Ishikawa (cell line): ENCODE measurements around the gene MEIS1.

ENCODE experiments used
- CEBPB ChIP-seq: IDR thresholded peaks from 2 replicates; pipeline ENCODE4 v1.6.1; 2012
- CREB1 ChIP-seq: IDR thresholded peaks from 2 replicates; pipeline ENCODE4 v1.6.1; 2012; ENCODE audit warnings: low read depth
- EGR1 ChIP-seq: IDR thresholded peaks from 2 replicates; pipeline ENCODE4 v1.6.1; 2012
- EP300 ChIP-seq: IDR thresholded peaks from 2 replicates; pipeline ENCODE4 v1.6.1; 2012; ENCODE audit warnings: borderline replicate concordance
- FOXM1 ChIP-seq: IDR thresholded peaks from 2 replicates; pipeline ENCODE4 v1.6.1; 2012; ENCODE audit warnings: low read depth, borderline replicate concordance
- MAX ChIP-seq: IDR thresholded peaks from 2 replicates; pipeline ENCODE4 v1.6.1; 2012
- NFIC ChIP-seq: IDR thresholded peaks from 2 replicates; pipeline ENCODE4 v1.6.1; 2012
- RAD21 ChIP-seq: IDR thresholded peaks from 2 replicates; pipeline ENCODE4 v1.6.1; 2012; ENCODE audit warnings: low read depth
- REST ChIP-seq: IDR thresholded peaks from 2 replicates; pipeline ENCODE4 v1.6.1; 2012; ENCODE audit warnings: low read depth, mild to moderate bottlenecking
- TAF1 ChIP-seq: IDR thresholded peaks from 2 replicates; pipeline ENCODE4 v1.6.1; 2012; ENCODE audit warnings: low read depth, mild to moderate bottlenecking
- TCF12 ChIP-seq: IDR thresholded peaks from 2 replicates; pipeline ENCODE4 v1.6.1; 2012; ENCODE audit warnings: low read depth
- TEAD4 ChIP-seq: IDR thresholded peaks from 2 replicates; pipeline ENCODE4 v1.6.1; 2012
- YY1 ChIP-seq: IDR thresholded peaks from 2 replicates; pipeline ENCODE4 v1.6.1; 2012; ENCODE audit warnings: low read depth
- ZBTB7A ChIP-seq: IDR thresholded peaks from 2 replicates; pipeline ENCODE4 v1.6.1; 2012; ENCODE audit warnings: low read depth
- TF ChIP-seq, protein P1 (sequence below): IDR thresholded peaks from 2 replicates; pipeline ENCODE4 v1.6.1; 2012

MEIS1 gene

DNA sequence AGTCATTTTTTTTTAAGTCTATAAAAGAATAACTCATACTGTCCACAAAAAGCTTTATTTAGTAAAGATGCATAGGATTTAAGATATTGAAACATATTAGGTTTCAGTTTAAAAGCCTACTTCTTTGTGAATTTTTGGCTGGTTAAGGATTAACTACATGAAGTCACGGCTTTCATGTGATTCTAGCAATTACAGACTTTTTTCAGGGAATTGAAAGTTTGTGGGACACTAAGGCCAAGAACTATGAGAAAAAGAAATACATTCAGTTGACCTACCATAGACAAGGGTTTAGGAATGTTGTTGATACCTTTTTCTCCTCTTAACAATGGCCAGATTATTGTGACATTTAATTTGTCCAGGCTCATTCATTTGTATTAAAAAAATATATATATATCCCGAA lies 109.3 kb downstream of the MEIS1 start:
- TF ChIP-seq TCF12 (no peak), CEBPB (no peak), EP300 (no peak), MAX (no peak), EGR1 (no peak), REST (no peak), YY1 (no peak), CREB1 (no peak), TEAD4 (no peak), FOXM1 (no peak), ZBTB7A (no peak), TAF1 (no peak), RAD21 (no peak), NFIC (no peak)
- TF ChIP-seq, protein P1, sequence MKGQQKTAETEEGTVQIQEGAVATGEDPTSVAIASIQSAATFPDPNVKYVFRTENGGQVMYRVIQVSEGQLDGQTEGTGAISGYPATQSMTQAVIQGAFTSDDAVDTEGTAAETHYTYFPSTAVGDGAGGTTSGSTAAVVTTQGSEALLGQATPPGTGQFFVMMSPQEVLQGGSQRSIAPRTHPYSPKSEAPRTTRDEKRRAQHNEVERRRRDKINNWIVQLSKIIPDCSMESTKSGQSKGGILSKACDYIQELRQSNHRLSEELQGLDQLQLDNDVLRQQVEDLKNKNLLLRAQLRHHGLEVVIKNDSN: no peak

DNA sequence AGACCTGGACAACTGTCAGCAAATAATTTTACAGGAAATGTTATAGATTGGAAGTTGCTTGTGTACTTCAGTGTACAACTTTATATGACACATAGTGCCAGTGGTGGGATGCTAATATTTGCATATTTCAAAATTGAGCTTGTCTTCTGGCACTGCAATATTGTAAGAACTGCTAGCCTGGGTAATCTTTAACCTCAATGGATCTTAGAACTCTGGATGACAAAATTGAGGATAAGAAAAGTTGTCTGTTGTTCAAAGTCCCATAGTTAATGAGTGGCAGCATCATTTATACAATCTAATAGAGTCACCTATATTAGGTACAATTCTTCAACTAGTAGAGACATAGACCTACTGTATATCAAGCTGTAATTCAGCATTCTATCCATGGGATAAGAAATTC lies 110.3 kb downstream of the MEIS1 start:
- TF ChIP-seq EP300 (no peak), FOXM1 (no peak), TCF12 (no peak), YY1 (no peak)

DNA sequence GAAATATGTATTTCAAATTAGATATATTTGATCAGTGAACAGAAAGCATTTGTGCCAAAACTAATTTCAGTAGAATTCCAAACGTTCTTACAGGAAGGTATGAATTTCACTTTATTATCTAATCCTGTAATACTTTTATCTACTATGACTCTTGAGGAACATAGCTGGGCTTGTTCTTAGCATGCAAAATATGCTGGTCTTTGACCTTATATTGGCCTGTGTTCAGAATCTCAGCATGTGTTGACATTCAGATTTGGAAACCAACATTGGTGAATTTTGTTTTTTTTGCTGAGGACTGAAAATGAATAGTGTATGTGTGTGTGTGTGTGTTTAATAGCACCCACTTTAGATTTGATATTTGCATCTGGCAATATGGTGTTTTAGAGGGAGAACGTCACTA lies 112.2 kb downstream of the MEIS1 start:
- TF ChIP-seq, protein P1: no peak
- TF ChIP-seq NFIC (no peak), TEAD4 (no peak), FOXM1 (no peak), MAX (no peak), TCF12 (no peak), CREB1 (no peak)

DNA sequence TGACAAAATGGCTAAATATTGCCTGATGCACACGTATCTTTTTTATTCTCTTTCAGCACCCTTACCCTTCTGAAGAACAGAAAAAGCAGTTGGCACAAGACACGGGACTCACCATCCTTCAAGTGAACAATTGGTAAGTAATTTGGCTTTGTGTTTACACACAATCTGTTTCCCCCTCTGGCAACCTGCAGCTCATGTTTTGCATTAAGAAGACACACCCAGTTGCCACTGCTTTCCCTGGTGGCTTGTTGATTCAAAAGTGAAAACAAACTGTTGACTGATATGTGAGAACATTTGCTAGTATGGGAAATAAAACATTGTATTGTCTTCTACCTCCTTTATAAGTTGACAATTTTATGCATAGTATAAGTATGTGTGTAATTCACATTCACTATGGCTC lies 113.0 kb downstream of the MEIS1 start:
- TF ChIP-seq NFIC: no peak

GRCh38 chr2:66548422-66548821 lies 113.5 kb downstream of the MEIS1 start:
- TF ChIP-seq, protein P1: no peak
- TF ChIP-seq MAX (no peak), CEBPB (no peak), RAD21 (no peak), EP300 (no peak), REST (no peak), TAF1 (no peak), CREB1 (no peak), FOXM1 (no peak), EGR1 (no peak), NFIC (no peak)

- TF ChIP-seq MAX: no peak
- TF ChIP-seq TCF12: no peak
- no peak for TF ChIP-seq YY1
- no peak for TF ChIP-seq CEBPB
These were observed 115.9 kb downstream of the MEIS1 start for GRCh38 chr2:66550826-66551225.
